HG03060 (cell line): ENCODE data around the gene RANBP17.

Experiments used
- ATAC-seq: cut with Tn5 transposase; IDR thresholded peaks from one replicate; pipeline ENCODE4 v1.9.1; 2021; ENCODE audit warnings: low read depth, moderate number of reproducible peaks; ENCODE audit not compliant: unreplicated experiment

The RANBP17 gene

GRCh38 chr5:171340042-171340441 is 478.2 kb downstream of the RANBP17 start:
- no peak for ATAC-seq

- ATAC-seq, result no peak
These were observed 478.7 kb downstream of the RANBP17 start for GRCh38 chr5:171340491-171340890.

GRCh38 chr5:171342362-171343111 is 480.7 kb downstream of the RANBP17 start:
- no peak for ATAC-seq

- ATAC-seq, result no peak
These were observed 483.3 kb downstream of the RANBP17 start for GRCh38 chr5:171344936-171345608.
